HG03108 (cell line): Measurements from ENCODE around the gene GPATCH1.
"Not testable (repeated sequence)": the region's sequence is repeated elsewhere in the genome, so short reads cannot be mapped to it uniquely, and the experiment has no call there.

Source experiments
- ATAC-seq: cut with Tn5 transposase; IDR thresholded peaks from one replicate; pipeline ENCODE4 v1.9.1; 2021; ENCODE audit warnings: moderate library complexity; ENCODE audit not compliant: unreplicated experiment

The GPATCH1 gene, protein sequence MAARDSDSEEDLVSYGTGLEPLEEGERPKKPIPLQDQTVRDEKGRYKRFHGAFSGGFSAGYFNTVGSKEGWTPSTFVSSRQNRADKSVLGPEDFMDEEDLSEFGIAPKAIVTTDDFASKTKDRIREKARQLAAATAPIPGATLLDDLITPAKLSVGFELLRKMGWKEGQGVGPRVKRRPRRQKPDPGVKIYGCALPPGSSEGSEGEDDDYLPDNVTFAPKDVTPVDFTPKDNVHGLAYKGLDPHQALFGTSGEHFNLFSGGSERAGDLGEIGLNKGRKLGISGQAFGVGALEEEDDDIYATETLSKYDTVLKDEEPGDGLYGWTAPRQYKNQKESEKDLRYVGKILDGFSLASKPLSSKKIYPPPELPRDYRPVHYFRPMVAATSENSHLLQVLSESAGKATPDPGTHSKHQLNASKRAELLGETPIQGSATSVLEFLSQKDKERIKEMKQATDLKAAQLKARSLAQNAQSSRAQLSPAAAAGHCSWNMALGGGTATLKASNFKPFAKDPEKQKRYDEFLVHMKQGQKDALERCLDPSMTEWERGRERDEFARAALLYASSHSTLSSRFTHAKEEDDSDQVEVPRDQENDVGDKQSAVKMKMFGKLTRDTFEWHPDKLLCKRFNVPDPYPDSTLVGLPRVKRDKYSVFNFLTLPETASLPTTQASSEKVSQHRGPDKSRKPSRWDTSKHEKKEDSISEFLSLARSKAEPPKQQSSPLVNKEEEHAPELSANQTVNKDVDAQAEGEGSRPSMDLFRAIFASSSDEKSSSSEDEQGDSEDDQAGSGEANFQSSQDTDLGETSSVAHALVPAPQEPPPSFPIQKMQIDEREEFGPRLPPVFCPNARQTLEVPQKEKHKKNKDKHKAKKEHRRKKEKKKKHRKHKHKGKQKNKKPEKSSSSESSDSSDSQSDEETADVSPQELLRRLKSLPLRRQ

DNA sequence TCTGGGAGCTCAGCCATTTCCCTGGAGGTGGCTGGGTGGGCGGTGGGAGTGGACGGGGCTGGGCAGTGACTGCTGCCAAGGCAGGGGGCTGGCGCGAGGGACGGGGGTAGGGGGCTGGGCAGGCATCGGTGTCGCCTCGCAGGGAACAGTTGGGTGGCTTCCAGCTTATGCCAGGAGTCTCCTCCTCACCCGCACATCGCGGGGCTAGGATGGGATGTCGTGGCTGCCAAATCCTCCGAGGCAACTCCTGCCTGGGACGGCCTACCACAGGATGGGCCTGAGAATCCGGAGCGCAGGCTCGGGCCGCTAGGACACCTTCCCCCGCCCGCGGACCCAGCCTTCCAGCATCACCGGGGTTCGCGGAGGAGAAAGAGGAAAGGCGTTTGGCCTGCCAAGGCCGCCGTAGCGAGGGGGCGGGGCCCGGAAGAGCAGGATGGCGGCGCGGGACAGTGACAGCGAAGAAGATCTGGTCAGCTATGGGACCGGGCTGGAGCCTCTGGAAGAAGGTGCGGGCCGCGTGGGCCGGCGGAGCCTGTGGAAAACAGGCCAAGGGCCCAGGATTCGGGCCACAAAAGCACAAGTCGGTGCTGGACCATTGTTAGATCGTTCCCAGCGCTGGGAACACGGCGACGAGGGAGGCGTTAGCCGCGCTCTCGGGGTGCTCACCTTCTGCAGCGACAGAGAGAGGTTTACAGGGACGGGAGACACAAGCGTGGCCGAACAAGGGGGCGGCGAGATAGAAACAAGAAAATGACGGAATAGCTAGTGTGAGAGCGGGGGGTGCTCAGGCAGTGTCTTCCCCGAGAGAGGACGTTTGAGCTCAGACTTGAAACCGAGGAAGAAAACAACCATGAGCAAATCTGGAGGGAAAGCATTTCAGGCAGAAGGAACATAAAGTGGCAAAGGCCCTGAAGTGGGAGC is at the start of gene GPATCH1:
GPATCH1 (plus strand) TSS at position 421 of the 921 bp plus-strand sequence; CDS start at position 434, 13 bp downstream.
- peak; percentile 83 for ATAC-seq

DNA sequence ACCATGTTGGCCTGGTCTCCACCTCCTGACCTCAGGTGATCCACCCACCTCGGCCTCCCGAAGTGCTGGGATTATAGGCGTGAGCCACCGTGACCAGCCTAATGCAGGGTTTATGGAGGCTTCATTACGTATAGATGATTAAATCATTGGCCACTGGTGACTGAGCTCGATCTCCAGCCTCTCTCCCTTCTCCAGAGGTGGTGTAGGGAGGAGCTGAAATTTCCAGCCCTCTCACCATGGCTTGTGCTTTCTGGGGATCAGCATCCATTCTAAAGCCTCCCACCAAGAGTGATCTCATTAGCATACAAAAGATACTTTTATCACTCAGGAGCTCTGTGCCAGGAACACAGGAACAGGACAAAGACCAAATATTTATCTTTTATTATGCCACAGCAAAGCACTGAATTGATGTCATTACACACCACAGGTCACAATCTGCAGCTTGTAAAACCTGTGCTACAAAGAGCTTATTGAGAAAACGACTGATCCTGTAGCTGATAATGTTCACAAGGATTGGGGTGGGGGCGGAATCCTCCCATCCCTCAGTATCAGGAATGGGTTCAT is 48.7 kb upstream of the GPATCH1 start:
- no peak for ATAC-seq

DNA sequence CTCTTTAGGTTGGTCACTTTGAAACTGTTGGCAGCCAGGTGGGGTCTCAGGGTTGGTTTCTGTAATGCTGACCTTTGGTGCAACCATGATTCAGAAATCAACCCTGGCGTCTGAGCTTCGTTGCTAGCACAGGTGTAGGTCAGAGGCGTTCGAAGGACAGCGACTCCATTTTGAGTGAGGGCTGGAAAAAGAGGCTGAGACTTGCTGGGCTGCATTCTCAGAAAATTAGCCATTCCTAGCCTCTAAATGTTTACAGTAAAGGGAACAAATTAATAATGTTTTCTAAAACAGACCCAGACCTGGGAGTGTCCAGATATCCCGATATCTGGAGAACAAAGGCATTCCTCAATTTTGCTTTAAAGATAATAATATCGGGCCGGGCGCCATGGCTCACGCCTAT is 45.5 kb upstream of the GPATCH1 start:
- no peak for ATAC-seq

DNA sequence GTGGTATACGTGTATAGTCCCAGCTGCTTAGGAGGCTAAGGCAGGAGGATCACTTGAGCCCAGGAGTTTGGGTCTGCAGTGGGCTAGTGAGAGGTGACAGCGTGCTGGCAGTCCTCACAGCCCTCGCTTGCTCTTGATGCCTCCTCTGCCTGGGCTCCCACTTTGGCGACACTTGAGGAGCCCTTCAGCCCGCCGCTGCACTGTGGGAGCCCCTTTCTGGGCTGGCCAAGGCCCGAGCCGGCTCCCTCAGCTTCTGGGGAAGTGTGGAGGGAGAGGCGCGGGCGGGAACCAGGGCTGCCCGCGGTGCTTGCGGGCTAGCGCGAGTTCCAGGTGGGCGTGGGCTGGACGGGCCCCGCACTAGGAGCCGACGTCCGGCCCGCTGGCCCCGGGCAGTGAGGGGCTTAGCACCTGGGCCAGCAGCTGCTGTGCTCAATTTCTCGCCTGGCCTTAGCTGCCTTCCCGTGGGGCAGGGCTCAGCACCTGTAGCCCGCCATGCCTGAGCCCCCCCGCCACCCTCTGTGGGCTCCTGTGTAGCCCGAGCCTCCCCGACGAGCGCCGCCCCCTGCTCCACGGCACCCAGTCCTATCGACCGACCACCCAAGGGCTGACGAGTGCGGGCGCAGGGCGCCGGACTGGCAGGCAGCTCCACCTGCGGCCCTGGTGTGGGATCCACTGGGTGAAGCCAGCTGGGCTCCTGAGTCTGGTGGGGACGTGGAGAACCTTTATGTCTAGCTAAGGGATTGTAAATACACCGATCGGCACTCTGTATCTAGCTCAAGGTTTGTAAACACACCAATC is 44.4 kb upstream of the GPATCH1 start:
- ATAC-seq, result not testable (repeated sequence)

DNA sequence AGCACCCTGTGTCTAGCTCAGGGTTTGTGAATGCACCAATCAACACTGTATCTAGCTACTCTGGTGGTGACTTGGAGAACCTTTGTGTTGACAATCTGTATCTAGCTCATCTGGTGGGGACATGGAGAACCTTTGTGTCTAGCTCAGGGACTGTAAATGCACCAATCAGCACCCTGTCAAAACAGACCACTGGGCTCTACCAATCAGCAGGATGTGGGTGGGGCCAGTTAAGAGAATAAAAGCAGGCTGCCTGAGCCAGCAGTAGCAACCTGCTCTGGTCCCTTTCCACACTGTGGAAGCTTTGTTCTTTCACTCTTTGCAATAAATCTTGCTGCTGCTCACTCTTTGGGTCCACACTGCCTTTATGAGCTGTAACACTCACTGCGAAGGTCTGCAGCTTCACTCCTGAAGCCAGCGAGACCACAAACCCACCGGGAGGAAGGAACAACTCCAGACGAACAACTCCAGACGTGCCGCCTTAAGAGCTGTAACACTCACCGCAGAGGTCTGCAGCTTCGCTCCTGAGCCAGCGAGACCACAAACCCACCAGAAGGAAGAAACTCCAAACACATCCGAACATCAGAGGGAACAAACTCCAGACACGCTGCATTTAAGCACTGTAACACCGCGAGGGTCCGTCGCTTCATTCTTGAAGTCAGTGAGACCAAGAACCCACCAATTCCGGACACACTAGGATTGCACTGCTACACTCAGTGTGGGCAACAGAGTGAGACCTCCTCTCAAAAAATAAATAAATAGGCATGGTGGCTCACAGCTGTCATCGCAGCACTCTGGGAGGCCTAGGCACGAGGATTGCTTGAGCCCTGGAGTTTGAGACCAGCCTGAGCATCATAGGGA is 43.6 kb upstream of the GPATCH1 start:
- not testable (repeated sequence) for ATAC-seq

DNA sequence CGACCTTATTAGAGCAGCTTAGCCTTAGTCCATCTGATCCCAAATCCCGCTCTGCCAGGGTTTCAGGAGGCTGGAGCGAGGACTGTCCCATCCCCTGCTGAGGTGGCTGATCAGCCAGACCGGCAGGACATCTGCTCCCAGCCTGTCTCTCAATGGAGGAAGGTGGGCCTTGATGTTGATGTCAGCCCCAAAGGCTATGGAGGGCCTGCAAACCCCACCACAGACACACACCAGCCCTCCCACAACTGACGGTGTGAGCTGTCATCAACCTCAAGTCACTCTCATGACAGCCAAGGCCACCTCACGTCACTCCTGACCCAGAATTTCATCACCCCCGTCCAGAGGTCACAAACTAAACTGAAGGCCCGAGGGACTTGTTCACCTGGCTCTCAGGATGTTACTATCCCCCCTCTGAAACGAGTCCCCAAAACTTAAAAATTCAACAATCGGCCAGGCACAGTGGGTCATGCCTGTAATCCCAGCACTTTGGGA is 41.8 kb upstream of the GPATCH1 start:
- ATAC-seq, result no peak

DNA sequence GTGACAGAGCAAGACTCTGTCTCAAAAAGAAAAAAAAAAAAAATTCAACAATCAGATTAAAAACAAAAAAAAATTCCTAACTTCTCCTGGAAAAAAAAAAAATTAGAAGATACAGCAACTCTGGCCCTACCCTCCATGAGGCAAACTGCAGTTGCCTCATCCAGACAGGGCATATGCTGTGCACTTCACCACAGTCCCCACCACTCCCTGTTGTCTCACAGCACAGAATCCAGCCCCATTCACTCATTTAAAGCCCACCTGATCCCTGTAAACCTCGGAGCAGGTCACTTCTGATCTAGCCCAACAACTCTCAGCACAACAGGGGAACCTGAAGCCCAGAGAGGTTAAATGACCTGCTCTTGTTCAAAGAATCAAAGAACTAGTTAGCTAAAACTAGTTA is 41.2 kb upstream of the GPATCH1 start:
- no peak for ATAC-seq

DNA sequence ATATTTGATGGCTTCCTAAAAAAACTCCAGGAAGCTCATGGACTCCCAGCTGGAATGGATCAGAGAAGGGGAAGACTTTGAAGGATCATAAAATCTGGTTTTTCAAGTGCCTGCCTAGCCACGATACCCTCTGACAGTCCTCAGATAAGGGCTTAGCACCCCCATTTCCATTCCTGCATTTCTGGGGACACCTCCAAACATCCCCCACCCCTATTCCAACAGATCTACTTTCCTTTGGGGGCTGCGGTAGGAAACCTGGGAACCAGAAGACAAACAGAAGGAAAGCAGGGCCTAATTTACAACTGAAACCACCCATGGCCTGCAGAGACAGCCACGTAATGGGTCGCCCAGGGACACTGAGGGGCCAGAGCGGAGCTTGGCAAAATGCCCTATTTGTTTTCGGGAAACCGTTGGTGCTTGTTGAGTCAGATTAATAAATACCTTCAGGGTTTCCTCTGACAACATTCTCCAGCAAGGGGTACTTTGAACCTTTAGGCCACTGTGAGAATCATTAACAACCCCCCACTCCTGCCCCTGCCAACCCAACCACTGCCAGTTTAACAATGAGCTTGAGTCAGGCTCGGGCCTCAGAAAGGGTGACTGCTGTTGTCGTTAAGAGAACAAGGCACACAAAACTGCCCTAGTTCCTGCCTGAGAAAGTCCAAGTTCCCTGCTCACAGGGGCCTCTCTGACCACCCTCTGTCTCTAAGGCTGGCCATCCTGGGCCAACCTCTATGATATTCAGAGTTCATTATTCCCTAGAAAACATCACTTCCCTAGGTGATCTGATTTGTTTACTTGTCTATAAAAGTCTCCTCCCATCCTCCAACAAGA is 39.8 kb upstream of the GPATCH1 start:
- ATAC-seq, result no peak

DNA sequence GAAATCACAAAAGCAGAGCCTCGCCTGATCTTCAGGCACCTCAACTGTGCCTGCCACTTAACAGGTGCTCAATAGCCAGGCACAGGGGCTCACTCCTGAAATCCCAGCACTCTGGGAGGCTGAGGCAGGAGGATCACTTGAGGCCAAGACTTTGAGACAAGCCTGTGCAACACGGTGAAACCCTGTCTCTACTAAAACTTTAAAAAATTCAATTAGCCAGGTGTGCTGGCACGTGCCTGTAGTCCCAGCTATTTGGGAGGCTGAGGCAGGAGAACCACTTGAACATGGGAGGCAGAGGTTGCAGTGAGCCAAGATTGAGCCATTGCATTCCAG is 39.2 kb upstream of the GPATCH1 start:
- ATAC-seq, result not testable (repeated sequence)

DNA sequence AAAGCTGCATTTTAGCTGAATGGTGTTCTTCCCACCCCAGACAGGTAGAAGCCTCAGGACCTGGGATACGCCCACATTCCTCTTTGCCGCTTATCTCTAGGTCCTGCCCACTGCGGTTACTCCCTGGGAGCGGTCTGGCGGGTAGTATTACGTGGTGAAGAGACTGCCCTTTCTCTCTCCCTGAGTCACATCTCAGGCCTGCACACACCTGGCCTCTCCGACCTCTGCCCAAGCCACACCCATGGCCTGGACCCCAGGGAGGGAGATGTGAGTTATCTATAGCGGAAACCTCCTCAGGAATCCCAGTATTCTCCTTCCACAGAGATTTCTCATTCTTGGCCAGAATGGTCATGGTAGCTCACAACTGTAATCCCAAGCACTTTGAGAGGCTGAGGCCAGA is 33.6 kb upstream of the GPATCH1 start:
- ATAC-seq, result no peak

DNA sequence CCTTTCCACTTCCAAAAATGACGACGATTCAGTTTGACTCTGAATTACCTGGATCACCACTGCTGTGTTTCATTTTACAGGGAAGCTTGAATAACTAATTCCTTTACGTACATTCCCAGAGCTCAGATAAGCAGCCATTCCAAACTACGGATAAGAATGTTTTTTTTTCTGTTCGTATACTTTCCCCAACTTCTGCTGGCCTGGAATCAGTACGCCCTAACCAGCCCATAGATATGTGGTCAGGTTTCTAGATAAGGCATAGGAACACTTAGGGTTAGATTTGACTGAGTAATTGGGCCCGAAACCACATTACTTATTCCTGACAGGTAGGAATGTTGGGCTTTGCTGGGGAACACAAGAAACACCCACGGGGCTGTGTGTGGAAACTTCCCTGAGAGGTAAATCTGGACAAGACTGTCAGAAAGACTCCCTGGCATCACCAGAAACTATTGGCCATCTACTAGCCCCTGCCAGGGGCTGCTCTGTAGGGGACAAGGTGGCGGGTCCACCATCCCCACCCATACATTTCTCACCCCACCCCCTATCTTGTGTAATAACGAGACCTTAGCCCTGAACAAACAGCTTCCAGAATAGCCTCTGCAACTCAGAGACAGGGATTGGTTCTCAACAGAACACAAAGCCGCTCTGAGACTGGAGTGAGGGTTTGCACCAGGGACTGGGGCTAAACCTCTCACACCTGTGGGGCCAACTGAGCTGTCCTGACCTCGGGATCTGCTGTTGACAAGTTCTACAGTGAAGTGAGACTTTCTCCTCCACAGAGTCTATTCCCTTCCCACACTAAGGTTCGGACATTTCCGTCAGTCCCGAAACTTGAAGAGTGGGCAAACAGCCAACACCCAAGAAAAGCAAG is 31.9 kb upstream of the GPATCH1 start:
- ATAC-seq, result no peak

DNA sequence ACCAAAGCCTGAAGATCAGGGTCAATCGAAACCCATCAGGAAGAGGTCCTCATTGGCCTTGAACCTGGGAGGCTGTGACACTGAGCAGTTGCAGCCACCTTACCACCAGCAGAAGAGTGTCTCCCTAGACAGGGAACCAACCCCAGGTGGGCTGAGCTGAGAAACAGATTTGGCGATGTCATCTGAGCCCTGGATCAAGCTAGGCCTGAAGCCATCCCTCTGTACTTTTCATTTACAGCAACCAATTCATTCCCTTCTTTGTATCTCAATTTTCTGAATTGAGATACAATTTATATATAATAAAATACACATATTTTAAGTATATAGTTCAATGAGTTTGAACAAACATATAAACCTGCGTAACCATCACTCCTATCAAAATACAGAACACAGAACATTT is 30.9 kb upstream of the GPATCH1 start:
- no peak for ATAC-seq

DNA sequence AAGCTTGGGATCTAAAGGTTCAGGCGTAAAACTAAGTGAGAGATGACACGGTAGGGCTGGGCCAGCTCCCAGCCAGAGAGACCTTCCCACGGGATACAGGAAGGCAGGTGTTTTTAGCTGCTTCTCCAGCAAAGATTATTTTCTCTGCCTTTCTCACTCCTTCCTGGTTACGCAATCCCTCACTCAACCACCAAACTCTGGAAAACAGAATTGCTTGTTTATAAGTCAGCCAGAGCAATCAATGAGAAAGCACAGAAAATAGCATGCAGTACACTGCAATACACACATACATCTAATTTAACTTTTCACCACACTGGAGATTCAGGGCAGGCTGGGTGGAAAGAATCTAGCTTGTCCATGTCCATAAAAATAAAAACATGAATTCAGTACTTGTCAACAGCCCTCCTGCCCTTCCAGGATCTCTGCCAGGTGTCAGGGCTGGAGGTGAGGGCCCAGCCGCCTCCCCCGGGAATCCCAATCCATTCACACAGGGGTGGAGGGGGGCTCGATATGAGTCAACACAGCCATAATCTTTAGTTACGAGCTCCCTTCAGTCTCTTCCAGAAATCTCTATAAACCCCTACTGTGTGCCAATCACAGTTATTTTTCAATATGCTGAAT is 28.5 kb upstream of the GPATCH1 start:
- no peak for ATAC-seq

DNA sequence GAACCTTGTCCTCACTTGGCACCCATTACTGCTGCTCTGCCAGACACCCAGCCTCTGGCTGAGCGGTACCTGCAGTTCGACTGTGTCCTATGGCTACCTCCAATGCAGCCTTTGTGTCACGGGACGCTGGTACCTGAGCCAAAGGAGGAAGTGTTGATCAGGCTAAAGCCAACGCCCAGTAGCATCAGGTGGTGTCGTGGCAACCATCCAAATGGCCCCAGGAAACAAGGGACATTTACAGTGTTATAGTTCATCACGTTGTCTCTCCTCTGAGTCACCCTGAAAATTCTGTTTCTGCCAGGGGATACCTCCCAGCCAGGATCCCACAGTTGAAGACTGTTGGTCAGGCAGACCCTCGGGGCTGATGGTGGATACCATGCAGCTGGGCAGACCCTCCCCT is 26.4 kb upstream of the GPATCH1 start:
- no peak for ATAC-seq

DNA sequence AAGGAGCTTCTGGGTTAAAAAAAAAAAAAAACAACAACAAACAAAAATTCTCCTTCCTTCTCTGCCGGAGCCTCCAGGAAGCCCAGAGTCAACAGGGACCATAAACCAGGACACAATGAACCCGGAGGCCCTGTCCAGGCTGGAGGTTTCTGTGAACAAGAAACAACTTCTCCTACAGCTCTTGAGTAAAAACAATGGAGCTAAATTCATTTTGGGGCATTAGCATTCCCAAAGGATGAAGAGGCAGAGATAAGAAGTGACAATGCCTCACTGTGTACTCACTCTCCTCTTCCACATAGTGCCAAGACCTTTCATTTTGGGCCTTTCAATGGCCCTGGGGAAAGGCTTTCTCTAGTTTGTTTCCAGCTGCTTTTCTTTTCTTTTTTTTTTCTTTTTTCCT is 25.3 kb upstream of the GPATCH1 start:
- ATAC-seq, result no peak

DNA sequence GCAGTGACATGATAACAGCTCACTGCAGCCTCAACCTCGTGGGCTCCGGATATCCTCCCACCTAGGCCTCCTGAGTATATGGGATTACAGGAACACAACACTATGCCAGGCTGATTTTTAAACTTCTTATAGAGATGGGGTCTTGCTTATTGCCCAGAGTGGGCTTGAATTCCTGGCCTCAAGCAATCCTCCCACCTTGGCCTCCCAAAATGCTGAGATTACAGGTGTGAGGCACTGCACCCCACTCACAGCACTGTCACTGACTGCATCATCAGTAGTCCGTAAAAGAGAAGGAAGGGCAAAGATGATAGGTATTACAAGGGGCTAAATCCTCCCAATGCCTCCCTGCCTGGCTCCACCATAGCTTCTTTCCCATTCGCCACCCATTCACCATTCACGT is 20.4 kb upstream of the GPATCH1 start:
- ATAC-seq, result no peak
